ENCODE results near the gene ZC3H7B.

DNA sequence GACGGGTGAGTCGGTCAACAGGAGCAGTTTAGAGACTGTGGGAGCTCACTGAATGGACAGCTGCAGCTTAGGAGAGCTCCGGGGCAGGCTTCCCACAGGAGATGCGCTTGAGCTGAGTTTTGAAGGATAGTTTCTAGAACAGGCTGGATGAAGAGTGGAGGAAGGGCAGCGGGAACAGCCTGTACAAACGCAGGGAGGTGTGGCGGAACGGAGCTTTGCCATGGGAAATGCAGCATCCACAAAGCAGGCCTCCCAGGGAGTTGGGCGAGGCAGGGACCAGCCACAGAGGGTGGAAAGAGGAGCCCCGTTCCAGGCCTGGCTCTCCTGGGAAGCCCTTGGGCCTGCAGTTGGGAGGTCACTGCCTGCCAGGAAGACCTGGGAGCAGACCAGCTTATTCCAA is 53.7 kb downstream of the ZC3H7B start:
- TF ChIP-seq, protein P1, sequence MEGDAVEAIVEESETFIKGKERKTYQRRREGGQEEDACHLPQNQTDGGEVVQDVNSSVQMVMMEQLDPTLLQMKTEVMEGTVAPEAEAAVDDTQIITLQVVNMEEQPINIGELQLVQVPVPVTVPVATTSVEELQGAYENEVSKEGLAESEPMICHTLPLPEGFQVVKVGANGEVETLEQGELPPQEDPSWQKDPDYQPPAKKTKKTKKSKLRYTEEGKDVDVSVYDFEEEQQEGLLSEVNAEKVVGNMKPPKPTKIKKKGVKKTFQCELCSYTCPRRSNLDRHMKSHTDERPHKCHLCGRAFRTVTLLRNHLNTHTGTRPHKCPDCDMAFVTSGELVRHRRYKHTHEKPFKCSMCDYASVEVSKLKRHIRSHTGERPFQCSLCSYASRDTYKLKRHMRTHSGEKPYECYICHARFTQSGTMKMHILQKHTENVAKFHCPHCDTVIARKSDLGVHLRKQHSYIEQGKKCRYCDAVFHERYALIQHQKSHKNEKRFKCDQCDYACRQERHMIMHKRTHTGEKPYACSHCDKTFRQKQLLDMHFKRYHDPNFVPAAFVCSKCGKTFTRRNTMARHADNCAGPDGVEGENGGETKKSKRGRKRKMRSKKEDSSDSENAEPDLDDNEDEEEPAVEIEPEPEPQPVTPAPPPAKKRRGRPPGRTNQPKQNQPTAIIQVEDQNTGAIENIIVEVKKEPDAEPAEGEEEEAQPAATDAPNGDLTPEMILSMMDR (conservative IDR thresholded peaks at IDR 0.05; ENCODE audit: low read depth in 2 of 2), result no peak
- TF ChIP-seq EZH2 (IDR thresholded peaks at IDR 0.05; ENCODE audit: low read depth, unreplicated experiment) (no peak), EZH2phosphoT487 (IDR thresholded peaks at IDR 0.05; ENCODE audit: unreplicated experiment) (no peak), POLR2AphosphoS5 (IDR thresholded peaks at IDR 0.05; ENCODE audit: low read depth) (no peak), ZNF331 (CRISPR knock-in tag; IDR thresholded peaks at IDR 0.05; ENCODE audit: low read depth) (no peak)
